Testis (tissue), 2 donors: Measurements from ENCODE around the gene CELA2A.

Experiments used
- POLR2A ChIP-seq: fragments of 450-650 bp; IDR thresholded peaks from one replicate; pipeline ENCODE4 v1.6.1; 2017; ENCODE audit warnings: antibody characterized with exemption, mild to moderate bottlenecking, moderate library complexity
- TF ChIP-seq, protein P1 (sequence below), 3 experiments: fragments of 450-650 bp in 2 of 3; fragments of 200-600 bp in 1 of 3; sonication (generic) in 1 of 3; IDR thresholded peaks; one replicate each; pipeline ENCODE4 v1.5.1; 2016 to 2019; ENCODE audit warnings: antibody characterized with exemption in 3 of 3, mild to moderate bottlenecking in 2 of 3, moderate library complexity in 1 of 3

DNA sequence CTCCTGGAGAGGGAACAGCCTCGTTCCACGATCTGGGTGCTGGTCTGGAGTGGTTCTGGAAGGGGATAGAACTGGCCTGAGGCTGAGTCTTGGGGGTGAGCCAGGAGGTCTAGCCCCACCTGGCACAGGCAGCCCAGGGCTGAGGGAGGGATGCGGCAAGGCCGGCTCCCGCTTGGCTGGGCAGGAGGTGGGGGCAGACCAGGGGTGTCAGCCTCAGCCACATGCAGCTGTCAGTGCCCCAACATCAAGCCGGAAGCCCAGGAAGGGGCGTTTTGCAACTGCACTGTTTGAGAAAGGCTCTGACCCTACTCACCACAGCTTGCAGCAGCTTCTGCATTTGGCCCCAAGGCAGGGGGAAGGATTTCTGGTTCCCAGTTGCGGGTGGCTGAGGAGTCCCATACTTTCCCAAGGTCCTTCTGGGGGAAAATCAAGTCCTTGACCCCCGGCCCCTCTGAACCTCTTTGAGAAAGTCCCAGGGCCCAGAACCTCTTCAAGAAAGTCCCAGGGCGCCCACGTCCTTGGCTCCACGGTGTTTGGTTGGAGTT, 44.9 kb upstream of the CELA2A start:
- TF ChIP-seq, protein P1, sequence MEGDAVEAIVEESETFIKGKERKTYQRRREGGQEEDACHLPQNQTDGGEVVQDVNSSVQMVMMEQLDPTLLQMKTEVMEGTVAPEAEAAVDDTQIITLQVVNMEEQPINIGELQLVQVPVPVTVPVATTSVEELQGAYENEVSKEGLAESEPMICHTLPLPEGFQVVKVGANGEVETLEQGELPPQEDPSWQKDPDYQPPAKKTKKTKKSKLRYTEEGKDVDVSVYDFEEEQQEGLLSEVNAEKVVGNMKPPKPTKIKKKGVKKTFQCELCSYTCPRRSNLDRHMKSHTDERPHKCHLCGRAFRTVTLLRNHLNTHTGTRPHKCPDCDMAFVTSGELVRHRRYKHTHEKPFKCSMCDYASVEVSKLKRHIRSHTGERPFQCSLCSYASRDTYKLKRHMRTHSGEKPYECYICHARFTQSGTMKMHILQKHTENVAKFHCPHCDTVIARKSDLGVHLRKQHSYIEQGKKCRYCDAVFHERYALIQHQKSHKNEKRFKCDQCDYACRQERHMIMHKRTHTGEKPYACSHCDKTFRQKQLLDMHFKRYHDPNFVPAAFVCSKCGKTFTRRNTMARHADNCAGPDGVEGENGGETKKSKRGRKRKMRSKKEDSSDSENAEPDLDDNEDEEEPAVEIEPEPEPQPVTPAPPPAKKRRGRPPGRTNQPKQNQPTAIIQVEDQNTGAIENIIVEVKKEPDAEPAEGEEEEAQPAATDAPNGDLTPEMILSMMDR (IDR thresholded peaks at IDR 0.05) = no peak
- TF ChIP-seq POLR2A = no peak
